ENCODE measurements around the gene LRMDA.

The LRMDA gene

GRCh38 chr10:75995720-75996119 is 564.3 kb downstream of the LRMDA start:
- no peaks in the 10 kb centered on the region for H3K27me3 ChIP-seq (ENCODE audit: low read depth)
- H3K9me3 ChIP-seq, result no peaks in the 10 kb centered on the region
- in situ Hi-C loops (cut with MboI; ENCODE audit: low sequenced_read_pairs), result no loop called here
- DNase-seq (ENCODE audit: low spot score in 2 of 2), result no peak
- no peaks in the 10 kb centered on the region for H3K4me1 ChIP-seq
- H3K36me3 ChIP-seq (replicated peaks), result no peaks in the 10 kb centered on the region
- no peak overlapping the region for H3K4me3 ChIP-seq

DNA sequence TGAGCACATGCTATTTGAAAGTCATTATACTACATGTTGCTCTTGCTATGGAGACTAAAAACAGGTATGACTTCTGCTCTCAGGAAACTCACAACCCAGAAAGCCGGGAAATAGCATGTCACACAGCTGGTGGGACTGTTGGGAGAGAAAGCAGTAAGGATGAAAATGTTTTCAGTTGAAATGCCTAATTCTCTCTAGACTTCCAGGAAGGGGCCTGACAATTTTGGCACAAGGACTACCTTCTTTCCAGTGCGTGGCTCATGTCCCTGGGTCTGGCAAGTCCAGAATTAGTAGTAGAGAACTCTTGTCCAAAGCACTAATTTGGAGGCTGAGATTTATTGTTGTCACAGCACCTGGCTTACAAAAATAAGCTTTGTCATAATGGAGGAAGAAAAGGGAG is 567.6 kb downstream of the LRMDA start:
- in situ Hi-C loops (cut with MboI; ENCODE audit: low sequenced_read_pairs), result no loop called here
- no peak for DNase-seq (ENCODE audit: low spot score in 2 of 2)
- Histone ChIP-seq H3K4me3 (no peak overlapping the region), H3K36me3 (replicated peaks) (no peaks in the 10 kb centered on the region), H3K27me3 (ENCODE audit: low read depth) (no peaks in the 10 kb centered on the region), H3K4me1 (no peaks in the 10 kb centered on the region), H3K9me3 (no peaks in the 10 kb centered on the region)

GRCh38 chr10:75999515-76000209 is 568.2 kb downstream of the LRMDA start:
- Histone ChIP-seq H3K4me1 (no peaks in the 10 kb centered on the region), H3K4me3 (no peak overlapping the region), H3K36me3 (replicated peaks) (no peaks in the 10 kb centered on the region), H3K9me3 (no peaks in the 10 kb centered on the region), H3K27me3 (ENCODE audit: low read depth) (no peaks in the 10 kb centered on the region)
- no peak for DNase-seq (ENCODE audit: low spot score in 2 of 2)
- in situ Hi-C loops (cut with MboI; ENCODE audit: low sequenced_read_pairs), result no loop called here

GRCh38 chr10:76000550-76000949 is 569.1 kb downstream of the LRMDA start:
- Histone ChIP-seq H3K36me3 (replicated peaks) (no peaks in the 10 kb centered on the region), H3K4me1 (no peaks in the 10 kb centered on the region), H3K9me3 (no peaks in the 10 kb centered on the region), H3K27me3 (ENCODE audit: low read depth) (no peaks in the 10 kb centered on the region), H3K4me3 (no peak overlapping the region)
- in situ Hi-C loops (cut with MboI; ENCODE audit: low sequenced_read_pairs), result no loop called here
- no peak for DNase-seq (ENCODE audit: low spot score in 2 of 2)

DNA sequence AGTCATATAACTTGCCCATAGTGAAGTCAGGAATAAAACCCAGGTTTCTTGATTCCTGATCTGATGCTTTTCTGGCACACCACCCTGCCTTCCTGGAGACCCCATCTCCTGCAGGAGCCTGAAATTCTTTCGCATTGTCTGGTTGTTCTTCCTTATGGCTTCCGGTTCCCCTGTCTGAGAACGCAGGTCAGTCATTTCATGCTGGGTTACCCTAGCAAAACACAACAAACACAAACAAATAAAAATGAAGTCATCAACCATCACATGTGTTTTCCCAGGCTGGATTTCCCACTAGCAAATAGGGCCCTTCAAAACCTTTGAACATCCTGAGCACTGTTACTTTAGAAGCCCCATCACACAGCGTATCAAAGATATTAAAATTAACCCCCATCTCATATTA is 569.6 kb downstream of the LRMDA start:
- H3K4me3 ChIP-seq, result no peak overlapping the region
- no peaks in the 10 kb centered on the region for H3K36me3 ChIP-seq (replicated peaks)
- no peaks in the 10 kb centered on the region for H3K27me3 ChIP-seq (ENCODE audit: low read depth)
- no peak for DNase-seq (ENCODE audit: low spot score in 2 of 2)
- no peaks in the 10 kb centered on the region for H3K9me3 ChIP-seq
- in situ Hi-C loops (cut with MboI; ENCODE audit: low sequenced_read_pairs), result no loop called here
- H3K4me1 ChIP-seq, result no peaks in the 10 kb centered on the region

DNA sequence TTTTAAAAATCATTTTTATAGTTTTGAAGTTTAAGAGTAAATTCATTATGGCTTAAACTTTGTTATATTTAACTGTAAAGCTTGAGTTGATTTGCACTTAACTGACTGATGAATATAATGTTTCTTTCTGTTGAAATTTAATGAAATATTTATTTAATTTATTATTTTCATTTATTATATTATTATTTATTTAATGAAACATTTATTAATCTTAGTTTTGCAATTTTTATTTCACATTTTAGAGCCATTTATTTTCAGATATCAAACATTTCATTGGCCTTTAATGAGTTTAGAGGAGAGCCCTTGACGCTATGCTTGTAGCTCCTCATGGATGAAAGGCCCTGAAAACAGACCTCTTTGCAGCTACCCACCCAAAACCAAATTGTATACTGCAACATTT is 570.0 kb downstream of the LRMDA start:
- no peaks in the 10 kb centered on the region for H3K27me3 ChIP-seq (ENCODE audit: low read depth)
- no peaks in the 10 kb centered on the region for H3K36me3 ChIP-seq (replicated peaks)
- DNase-seq (ENCODE audit: low spot score in 2 of 2), result no peak
- H3K9me3 ChIP-seq, result no peaks in the 10 kb centered on the region
- in situ Hi-C loops (cut with MboI; ENCODE audit: low sequenced_read_pairs), result no loop called here
- no peak overlapping the region for H3K4me3 ChIP-seq
- H3K4me1 ChIP-seq, result no peaks in the 10 kb centered on the region

- no peak overlapping the region for H3K4me3 ChIP-seq
- no peaks in the 10 kb centered on the region for H3K9me3 ChIP-seq
- in situ Hi-C loops (cut with MboI; ENCODE audit: low sequenced_read_pairs), result no loop called here
Measured at GRCh38 chr10:76002262-76002854, 570.9 kb downstream of the LRMDA start.

GRCh38 chr10:76007667-76008181 is 576.3 kb downstream of the LRMDA start:
- DNase-seq (ENCODE audit: low spot score in 2 of 2), result no peak
- no peak overlapping the region for H3K4me3 ChIP-seq
- no peaks in the 10 kb centered on the region for H3K36me3 ChIP-seq (replicated peaks)
- no peaks in the 10 kb centered on the region for H3K27me3 ChIP-seq (ENCODE audit: low read depth)
- no peaks in the 10 kb centered on the region for H3K4me1 ChIP-seq
- H3K9me3 ChIP-seq, result no peaks in the 10 kb centered on the region
- in situ Hi-C loops (cut with MboI; ENCODE audit: low sequenced_read_pairs), result no loop called here

More at GRCh38 chr10:76002262-76002854, 570.9 kb downstream of the LRMDA start:
- Histone ChIP-seq H3K27me3 (ENCODE audit: low read depth) (no peaks in the 10 kb centered on the region), H3K4me1 (no peaks in the 10 kb centered on the region), H3K36me3 (replicated peaks) (no peaks in the 10 kb centered on the region)
- DNase-seq (ENCODE audit: low spot score in 2 of 2), result no peak

DNA sequence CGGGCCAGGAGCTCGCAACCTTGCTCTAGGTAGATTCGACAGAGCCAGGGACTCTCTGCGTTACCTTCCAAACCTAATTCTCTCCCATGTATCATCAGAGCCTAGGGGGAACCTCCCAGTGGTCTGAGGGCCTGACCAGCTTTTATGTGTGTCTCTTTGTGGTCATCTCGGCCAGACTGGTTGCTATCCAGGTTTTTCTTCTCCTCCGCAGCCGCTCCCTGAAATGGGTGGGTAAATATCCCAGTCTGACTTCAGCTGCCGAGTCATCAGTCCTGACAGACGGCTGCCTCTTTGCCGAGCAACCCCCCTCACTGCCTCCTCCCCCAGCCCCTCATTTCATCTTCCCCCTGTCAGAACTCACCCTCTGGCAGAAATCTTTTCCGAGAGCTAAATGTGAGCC is 578.1 kb downstream of the LRMDA start:
- no peak for DNase-seq (ENCODE audit: low spot score in 2 of 2)
- H3K4me3 ChIP-seq, result no peak overlapping the region

DNA sequence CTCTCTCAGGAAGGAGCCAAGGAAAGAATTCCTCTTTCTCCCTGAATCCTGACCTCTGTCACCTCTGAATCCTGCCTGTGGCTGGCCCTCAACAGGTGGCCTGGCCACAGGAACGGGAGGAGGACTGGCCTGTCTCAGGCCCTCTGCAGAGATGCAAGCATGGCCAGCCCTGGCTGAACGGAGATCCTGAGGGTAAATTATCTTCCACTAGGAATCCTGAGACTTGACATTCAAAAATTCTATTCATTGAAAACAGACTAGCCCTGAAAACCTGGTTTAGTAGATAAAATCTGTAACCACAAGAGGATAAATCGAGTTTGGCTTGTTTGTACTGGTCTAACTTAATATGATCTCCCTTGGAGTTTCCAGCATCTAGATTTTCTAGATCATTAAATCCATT is 579.3 kb downstream of the LRMDA start:
- no peak for DNase-seq (ENCODE audit: low spot score in 2 of 2)
- Histone ChIP-seq H3K4me1 (no peaks in the 10 kb centered on the region), H3K27me3 (ENCODE audit: low read depth) (no peaks in the 10 kb centered on the region), H3K9me3 (no peaks in the 10 kb centered on the region), H3K36me3 (replicated peaks) (no peaks in the 10 kb centered on the region), H3K4me3 (no peak overlapping the region)
- in situ Hi-C loops (cut with MboI; ENCODE audit: low sequenced_read_pairs), result no loop called here

More for the DNA sequence above, 578.1 kb downstream of the LRMDA start:
- Histone ChIP-seq H3K27me3 (ENCODE audit: low read depth) (no peaks in the 10 kb centered on the region), H3K9me3 (no peaks in the 10 kb centered on the region), H3K36me3 (replicated peaks) (no peaks in the 10 kb centered on the region), H3K4me1 (no peaks in the 10 kb centered on the region)
- in situ Hi-C loops (cut with MboI; ENCODE audit: low sequenced_read_pairs), result no loop called here

GRCh38 chr10:76012716-76013327 is 581.4 kb downstream of the LRMDA start:
- Histone ChIP-seq H3K9me3 (no peaks in the 10 kb centered on the region), H3K27me3 (ENCODE audit: low read depth) (no peaks in the 10 kb centered on the region), H3K36me3 (replicated peaks) (no peaks in the 10 kb centered on the region), H3K4me3 (no peak overlapping the region), H3K4me1 (no peaks in the 10 kb centered on the region)
- peak; percentile 12 to 18 for DNase-seq (ENCODE audit: low spot score in 2 of 2)
- in situ Hi-C loops (cut with MboI; ENCODE audit: low sequenced_read_pairs), result no loop called here

GRCh38 chr10:76015245-76015644 is 583.8 kb downstream of the LRMDA start:
- no peaks in the 10 kb centered on the region for H3K27me3 ChIP-seq (ENCODE audit: low read depth)
- no peaks in the 10 kb centered on the region for H3K4me1 ChIP-seq
- in situ Hi-C loops (cut with MboI; ENCODE audit: low sequenced_read_pairs), result no loop called here
- no peaks in the 10 kb centered on the region for H3K36me3 ChIP-seq (replicated peaks)
- no peak for DNase-seq (ENCODE audit: low spot score in 2 of 2)
- no peaks in the 10 kb centered on the region for H3K9me3 ChIP-seq
- H3K4me3 ChIP-seq, result no peak overlapping the region

- no peaks in the 10 kb centered on the region for H3K4me1 ChIP-seq
- no peaks in the 10 kb centered on the region for H3K9me3 ChIP-seq
- no peak for DNase-seq (ENCODE audit: low spot score in 2 of 2)
- in situ Hi-C loops (cut with MboI; ENCODE audit: low sequenced_read_pairs), result no loop called here
- H3K36me3 ChIP-seq (replicated peaks), result no peaks in the 10 kb centered on the region
- H3K4me3 ChIP-seq, result no peak overlapping the region
- no peaks in the 10 kb centered on the region for H3K27me3 ChIP-seq (ENCODE audit: low read depth)
Measured at GRCh38 chr10:76017026-76017732, 585.8 kb downstream of the LRMDA start.

Measured in HAP-1 (cell line).